Measurements from ENCODE around the gene PEX14.

Gene PEX14

DNA sequence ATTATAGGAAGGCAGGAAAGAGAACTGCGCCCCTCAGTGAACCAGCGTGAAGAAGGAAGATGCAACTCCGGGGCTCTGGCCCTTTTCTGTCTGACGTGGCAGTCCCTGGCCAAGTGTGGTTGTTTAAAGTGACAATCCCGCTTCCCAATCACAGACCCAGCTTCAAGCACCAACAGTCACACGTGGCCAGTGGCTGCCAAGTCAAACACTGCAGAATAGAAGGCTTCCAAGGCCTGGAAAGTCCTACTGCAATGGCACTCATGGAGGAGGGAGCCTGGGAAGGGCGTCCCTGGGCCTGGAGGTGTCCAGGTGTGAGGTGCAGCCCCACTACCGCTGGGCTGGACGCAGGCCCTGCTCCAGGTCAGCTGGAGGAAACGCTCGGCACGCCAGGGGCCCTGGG, 177.9 kb downstream of the PEX14 start:
- no peak for DNase-seq

GRCh38 chr1:10653370-10654125, 178.8 kb downstream of the PEX14 start:
- DNase-seq: no peak

DNA sequence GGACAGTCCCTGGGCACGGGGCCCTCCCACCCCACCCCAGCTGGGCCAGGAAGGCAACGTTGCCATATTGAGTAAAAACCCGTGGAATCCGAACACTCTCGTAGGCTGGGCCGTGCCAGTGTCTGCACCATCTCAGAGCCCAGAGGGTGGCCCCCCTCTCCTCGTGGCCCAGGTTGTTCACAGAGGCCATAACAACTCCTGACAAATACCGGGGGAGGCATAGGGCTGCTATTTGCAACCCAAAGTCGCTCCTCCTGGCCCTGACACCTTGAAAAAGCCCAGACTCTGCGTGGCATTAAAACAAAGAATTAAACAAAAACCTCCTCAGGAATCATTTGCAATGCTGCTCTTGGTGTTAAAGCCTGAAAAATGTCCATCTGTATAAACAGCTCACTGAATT, 180.3 kb downstream of the PEX14 start:
- DNase-seq: no peak

DNA sequence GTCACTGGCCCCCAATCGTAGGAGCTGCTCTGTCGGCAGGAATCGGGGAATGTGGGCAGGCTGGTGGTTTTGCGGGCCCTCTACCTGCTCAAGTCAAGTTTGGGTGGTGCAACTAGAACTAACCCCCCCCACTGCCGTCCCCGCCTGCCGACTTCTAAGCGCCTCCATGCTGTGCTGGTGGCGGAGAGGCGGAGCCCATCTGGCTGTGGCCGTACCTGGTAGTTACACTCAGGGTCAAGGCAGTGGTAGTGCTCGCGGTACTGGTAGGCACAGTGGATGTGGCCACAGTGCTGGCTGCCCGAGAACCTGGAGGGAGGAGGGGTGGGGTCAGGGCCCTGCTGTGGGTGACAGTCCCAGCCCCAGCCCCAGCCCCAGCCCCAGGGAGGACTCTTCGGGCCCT, 181.7 kb downstream of the PEX14 start:
- no peak for DNase-seq

GRCh38 chr1:10657088-10657847, 182.5 kb downstream of the PEX14 start:
- DNase-seq: no peak

DNA sequence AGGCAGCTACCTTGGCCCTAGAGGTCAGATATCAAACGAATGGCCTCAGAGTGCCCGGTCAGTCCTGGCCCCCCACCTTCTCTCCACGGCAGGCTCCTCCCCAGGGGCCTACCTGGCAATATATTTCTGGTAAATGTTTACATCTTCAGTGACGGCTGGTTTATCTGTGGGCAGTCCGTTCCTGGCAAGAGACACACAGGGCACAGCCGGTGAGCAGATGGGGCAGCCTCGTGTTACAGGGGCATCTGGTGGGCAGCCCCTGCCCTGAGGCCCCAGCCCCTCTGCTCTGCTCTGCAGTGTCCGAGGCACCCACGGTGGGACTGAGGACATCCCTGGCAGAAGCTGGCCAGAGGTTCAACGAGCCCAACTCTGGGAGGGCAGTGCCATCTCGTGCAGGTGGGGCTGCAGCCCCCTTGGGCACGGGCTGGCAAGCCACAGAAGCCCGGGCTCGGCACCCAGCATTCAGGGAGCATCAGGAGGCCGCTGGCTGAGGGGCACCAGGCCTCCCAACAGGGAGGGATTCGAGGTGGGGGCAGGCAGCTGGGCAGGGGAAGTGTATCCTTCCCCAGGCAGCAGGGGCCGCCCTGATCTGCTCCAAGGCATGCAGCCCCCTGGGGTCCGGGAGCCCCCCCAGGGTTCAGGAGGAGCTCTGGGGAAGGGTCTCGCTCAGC, 183.8 kb downstream of the PEX14 start:
- no peak for DNase-seq

- DNase-seq: no peak
Measured at GRCh38 chr1:10659218-10659617, 184.5 kb downstream of the PEX14 start.

DNA sequence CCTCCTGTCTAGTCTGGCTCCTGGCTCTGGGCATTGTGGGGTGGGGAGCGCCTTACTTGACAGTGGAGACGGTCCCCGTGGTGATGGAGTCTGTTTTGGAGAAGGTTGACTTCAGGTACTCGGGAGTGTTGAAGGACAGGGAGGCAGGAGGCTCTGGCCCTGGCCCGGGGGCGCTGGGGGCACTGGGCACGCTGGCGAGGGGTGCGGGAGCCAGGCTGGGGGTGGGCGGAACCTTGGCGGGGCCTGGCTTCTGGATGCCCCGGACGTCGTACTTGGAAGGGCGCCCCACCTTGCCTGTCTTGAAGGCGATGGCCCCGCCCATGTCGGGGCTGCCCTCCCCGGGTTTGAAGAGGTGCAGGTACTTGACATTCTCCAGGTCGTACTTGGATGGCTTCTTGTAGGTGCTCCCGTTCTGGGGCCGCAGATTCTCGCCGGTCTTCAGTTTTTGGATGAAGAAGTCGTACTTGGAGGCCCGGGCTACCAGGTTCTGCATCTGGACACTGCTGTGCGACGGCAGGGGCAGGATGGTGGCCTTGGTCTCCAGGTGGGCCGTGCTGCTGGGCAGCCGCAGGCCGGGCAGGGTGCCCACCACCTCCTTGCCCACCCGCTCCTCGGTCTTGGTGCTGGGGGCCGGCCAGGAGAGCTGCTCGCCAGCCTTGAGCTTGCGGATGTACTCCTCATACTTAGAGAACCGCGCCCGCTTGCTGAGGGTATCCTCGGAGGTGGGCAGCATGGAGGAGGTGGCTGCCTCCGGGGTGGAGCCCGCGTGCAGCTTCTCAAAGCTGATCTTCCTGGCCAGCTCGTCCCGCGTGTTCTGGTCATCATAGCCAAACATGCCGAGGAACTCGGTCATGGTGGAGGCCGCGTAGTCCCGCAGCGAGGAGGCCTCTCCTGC, 185.1 kb downstream of the PEX14 start:
- DNase-seq: no peak

- DNase-seq: no peak
Measured at GRCh38 chr1:10661453-10661852, 186.7 kb downstream of the PEX14 start.

- no peak for DNase-seq
Measured at GRCh38 chr1:10662090-10662688, 187.4 kb downstream of the PEX14 start.

- DNase-seq: no peak
Measured at GRCh38 chr1:10662824-10663677, 188.3 kb downstream of the PEX14 start.

DNA sequence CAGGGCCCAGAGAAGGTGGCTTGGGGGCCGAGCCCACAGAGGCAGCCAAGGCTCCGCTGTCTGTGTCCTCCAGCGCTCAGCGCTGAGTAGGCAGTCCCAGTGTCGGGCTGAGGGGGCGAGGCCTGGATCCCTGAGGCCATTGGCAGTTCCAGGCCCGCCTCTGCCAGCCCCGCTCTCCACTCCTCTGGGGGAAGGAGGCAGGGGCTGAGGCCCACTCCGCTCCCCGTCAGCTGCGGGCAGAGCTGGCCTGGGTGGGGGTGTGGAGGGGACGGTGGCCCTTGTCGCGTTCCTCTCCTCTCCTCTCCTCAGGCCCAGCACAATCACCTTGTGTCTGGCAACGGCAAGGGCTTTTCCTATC, 188.9 kb downstream of the PEX14 start:
- no peak for DNase-seq

- DNase-seq: peak in 1 of 3 experiments; percentile 5
Measured at GRCh38 chr1:10664251-10664650, 189.5 kb downstream of the PEX14 start.

GRCh38 chr1:10665226-10665625, 190.5 kb downstream of the PEX14 start:
- no peak for DNase-seq

DNA sequence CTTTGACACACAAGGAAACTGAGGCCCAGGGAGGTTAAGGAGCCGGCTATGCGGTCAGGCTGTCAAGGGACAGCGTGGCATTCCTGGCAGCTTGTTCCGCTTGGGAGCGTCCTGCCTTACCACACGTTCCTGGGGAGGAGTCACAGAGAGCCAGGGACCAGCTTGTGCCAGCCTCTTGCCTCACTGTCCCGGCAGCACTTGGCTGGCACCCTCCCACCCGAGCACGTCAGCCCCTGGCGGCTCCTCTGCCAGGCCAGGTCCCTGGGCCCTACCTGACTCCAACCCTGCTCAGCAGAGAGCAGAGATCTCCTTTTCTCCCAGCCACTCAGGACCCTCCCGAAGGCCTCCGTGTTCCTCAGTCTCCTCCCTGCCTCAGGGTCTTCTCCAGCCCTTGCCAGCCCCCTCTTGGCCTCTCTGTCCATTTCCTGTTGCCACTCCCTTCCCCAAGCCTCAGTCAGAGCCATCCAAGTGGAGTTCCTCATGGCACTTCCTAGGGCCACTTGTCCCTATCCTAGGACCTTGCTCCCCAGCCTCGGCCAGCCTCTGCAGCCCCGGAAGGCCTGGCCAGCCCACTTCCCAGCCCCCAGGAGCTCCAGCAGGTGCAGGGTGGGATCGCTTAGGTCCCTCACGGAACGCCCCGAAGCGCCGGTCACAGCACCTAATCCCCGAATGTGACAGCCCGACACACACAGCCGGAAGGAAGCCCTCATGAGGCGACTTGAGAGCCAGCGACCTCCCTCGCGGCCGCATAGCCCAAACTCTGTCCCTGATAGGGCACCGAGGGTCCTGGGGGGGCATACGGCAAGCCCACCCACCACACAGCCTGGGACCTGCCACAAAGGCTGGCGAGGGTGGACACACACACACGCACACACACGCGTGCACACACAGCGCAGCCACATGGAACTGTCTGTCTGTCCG, 191.4 kb downstream of the PEX14 start:
- DNase-seq: no peak

DNA sequence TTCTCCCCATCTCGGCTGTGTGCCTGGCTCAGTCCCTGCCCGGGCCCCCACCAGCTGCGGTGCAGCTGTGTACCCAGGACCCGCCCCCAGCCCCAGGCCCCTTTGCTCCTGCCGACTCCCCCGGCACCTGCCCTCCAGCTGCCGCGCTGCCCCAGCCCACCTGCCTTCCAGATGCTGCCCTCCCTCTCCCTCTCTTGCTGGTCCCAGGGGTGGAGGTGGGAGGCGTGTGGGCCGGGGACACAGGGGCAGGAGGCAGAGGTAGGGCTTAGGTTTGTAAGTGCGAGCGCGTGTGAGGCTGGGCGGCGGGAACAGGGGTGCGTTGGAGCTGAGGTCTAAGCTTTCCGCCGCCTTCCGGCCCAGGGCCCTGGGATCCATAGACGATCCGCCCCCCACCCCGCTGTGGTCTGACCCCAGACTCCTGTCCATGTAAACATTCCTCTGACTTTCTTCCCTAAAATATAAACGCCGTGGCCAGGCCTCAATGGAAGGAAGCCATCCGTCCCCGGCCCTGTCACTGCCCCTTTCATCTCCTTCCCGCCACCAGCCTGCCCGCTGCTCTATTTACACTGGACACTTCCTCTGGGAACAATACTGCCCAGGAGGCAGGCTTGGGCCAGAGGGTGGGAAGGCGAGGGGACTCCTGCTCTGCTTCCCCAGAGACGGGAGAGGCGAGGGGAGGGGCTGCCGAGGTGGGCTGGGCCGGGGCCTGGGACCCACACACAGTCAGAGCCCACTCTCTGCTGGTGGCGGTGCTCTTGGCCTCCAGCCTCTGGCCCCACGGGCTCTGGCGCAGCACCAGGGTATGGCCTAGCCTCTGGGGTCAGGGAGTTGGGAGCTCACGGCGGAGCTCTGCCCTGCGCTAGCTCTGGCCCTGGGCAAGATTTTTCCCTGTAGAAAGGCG, 193.4 kb downstream of the PEX14 start:
- peak in 2 of 3 experiments; percentile 70 to 81 for DNase-seq

- no peak for DNase-seq
Measured at GRCh38 chr1:10669570-10669969, 194.8 kb downstream of the PEX14 start.

GRCh38 chr1:10670190-10670589, 195.4 kb downstream of the PEX14 start:
- DNase-seq: no peak

GRCh38 chr1:10671090-10671489, 196.3 kb downstream of the PEX14 start:
- peak in 2 of 3 experiments; percentile 38 to 70 for DNase-seq

Measured in NCI-H1417 (cell line).